Omental fat pad (tissue), 4 donors: Measurements from ENCODE around the gene CD8B2. TPM values are rescaled to one million over a fixed set of nuclear protein-coding genes. Genes with fewer than 3 reads are reported as not detected.
A peak's percentile ranks its signal among the peaks of the same experiment; 100 is the strongest.
"Not testable (repeated sequence)": the region's sequence is repeated elsewhere in the genome, so short reads cannot be mapped to it uniquely, and the experiment has no call there.

Source experiments
- ATAC-seq: fragments of 150-250 bp; one replicate; pipeline ENCODE4 v1.9.1; 2016; ENCODE audit warnings: mild to moderate bottlenecking, moderate library complexity; ENCODE audit not compliant: low FRiP score
- DNase-seq: peaks from one replicate; pipeline ENCODE4 v3.0.0-alpha.2; 2019; ENCODE audit warnings: low spot score
- total RNA-seq, 4 donors: library from RNA; depleted of rRNA; stranded (reverse); fragments of >200 nt; gene quantifications; one replicate each; pipeline ENCODE4 v1.1.0, GENCODE V29; 2016

CD8B2 gene
- total RNA-seq: not detected

DNA sequence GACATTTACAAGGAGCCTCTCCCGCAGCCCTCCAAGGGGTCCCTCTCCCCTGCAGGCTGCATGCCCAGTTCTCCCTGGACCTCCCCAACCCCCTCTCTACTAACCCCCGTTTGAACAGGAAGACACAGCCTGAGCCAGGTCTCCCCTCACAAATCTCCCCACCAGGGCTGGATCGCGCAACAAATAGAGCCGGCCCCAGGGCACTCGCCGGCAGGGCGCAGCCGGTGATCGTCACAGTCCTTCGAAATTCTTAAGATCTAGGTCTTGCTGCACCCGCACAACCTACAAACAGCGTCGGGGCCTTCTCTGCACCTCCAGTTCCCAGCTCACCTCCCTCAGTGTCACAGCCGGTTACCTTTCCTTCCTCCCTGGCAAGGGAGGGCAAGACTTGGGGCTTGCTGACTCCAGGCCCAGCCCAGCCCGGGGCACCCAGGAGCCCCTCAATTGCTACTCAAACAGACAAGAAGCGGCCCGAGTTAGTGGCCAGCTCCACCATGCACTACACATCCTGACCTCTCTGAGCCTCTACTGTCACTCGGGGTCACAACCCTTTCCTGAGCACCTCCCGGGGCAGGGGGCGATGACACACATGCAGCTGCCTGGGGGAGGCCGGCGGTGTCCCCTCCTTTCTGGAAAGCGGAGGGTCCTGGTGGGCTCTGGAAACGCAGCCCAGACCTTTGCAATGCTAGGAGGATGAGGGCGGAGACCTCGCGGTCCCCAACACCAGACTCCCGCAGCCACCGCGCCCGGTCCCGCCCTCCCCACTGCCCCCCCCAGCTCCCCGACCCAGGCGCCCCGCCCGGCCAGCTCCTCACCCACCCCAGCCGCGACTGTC, at the start of gene CD8B2:
Gene CD8B2, plus strand, starts transcription at position 814 of the 835 bp plus-strand sequence. CDS start 63 bp downstream, outside the sequence.
- not testable (repeated sequence) for DNase-seq, ATAC-seq

DNA sequence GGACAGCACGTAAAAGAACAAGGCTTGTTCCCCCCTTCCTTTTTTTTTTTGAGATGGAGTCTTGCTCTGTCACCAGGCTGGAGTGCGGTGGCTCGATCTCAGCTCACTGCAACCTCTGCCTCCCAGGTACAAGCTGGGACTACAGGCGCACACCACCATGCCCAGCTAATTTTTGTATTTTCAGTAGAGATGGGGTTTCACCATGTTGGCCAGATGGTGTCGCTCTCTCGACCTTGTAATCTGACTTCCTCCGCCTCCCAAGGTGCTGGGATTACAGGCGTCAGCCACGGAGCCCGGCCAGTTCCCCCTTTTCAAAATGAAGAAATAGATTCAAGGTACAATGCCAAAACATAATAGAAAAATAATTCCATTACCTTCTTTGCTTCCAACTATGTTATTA, 25.3 kb upstream of the CD8B2 start:
- DNase-seq, ATAC-seq: not testable (repeated sequence)

DNA sequence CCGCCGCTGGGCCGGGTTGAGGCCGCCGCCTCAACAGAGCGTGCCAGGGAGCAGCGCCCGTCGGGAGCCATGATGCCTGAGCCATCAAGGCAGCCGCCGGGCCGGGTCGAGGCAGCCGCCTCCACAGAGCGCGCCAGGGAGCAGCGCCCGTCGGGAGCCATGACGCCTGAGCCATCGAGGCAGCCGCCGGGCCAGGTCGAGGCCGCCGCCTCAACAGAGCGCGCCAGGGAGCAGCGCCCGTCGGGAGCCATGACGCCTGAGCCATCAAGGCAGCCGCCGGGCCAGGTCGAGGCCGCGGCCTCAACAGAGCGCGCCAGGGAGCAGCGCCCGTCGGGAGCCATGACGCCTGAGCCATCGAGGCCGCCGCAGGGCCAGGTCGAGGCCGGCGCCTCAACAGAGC, 19.6 kb upstream of the CD8B2 start:
- ATAC-seq, DNase-seq: not testable (repeated sequence)

DNA sequence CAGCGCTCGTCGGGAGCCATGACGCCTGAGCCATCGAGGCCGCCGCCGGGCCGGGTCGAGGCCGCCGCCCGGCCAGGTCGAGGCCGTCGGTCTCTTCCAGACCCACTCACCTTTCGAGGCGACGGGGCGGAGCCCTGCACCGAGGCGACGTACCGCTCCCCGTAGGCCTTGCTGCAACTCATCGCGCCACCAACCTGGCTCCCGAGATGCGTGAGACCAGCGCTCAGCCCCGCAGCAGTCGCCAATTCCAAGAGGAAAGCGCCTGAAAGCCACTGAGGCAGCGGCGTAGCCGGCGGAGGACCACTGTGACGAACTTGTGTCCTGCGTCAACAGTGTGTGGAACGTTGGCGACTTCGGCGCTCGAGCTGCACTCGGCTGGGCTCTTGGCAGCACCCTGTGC, 19.1 kb upstream of the CD8B2 start, which contains the start of gene RGPD3:
Gene RGPD3, minus strand, starts transcription at position 307 of the 400 bp plus-strand sequence. Its CDS starts 125 bp downstream, at position 182.
- DNase-seq, ATAC-seq: not testable (repeated sequence)

DNA sequence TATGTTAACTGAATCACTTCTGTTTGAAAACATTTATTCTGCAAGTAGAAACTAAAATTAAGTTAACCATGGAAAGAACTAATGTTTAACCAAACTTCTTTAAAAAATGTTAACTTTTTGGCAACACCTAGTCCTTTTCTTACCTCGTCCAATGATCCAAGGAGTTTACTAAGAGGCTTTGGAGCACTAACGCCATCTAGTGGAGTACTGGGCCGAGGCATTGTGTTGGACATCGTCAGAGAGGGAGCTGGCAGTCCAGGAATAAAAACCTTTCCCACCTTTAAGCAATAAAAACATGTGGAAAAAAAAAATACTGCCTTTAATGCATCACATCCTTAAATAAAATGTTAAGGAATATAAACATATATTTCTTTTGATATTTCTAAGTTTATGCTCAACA, 16.5 kb upstream of the CD8B2 start:
- not testable (repeated sequence) for ATAC-seq, DNase-seq

DNA sequence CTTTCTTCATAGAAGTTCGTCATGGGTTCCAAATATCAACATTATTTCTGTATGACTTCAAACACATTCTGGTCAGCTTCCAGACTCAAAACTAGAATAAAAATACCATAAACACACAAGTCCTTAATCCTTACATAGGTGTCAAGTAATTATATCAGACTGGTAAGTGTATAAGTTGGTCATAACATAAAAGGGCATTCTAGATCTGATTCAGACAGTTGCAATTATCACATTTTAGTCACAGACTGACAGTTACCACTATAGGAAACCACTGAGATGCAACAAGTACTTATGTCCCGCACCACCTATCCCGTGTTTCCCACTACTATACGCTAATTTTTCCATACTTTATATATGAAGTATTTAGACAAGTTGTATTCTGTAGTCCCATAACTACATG, 9.5 kb upstream of the CD8B2 start:
- ATAC-seq: not testable (repeated sequence)

DNA sequence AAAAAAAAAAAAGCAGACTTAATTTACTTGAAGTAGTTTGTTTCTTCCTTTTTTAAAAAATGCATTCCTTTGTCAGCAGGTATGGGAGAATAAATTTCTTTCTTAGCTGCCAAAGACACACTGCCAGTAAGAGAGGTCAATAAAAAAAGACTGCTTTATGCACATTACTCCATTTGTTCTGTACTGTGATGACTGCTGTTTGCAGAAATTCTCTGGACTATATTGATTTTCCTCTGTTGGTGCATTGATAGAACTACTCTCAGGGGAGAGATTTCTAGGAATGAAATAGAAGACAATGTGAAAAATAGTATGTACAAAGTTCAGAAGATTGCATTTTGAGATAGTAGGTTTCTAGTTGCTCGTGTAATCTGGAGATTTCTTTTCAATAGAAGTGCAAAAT, 7.6 kb upstream of the CD8B2 start:
- DNase-seq, ATAC-seq: not testable (repeated sequence)

More for the DNA sequence above, 9.5 kb upstream of the CD8B2 start:
- DNase-seq: not testable (repeated sequence)

DNA sequence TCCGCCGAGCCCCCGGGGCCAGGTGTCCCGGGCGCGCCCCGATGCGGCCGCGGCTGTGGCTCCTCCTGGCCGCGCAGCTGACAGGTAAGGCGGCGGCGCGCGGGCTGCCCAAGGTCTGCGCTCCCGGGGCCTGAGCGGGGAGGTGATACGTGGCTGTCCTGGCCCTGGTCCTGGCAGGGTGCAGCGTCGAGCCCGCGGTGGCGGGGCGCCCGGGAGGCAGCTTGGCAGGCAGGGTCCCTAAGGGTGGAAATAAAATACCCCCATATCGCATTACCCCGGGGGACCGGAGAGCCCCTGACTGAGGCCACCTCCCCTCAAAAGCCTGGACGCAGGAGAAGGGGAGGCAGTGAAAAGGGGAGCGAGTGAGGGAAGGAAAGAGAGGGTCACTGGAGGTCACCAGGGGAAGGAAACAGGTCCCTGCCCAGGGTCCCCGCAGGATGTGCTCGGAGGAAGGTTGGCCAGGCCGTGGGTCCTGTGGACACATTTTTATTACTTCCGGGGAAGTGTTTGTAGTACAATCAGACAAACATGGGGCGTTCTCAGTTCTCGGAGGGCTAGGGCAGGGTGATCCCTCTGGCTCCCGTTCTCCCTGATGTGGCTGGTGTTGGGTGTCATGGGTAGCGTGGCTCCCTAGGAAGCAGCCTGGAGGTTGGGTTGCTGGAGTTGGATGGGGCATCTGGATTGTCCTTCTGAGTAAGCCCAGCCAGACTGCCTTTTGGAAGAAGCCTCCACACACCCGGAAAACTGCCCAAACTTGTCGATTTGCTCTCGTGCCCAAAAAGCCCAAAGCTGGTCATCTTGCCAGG, 425 bp downstream of the CD8B2 start:
- DNase-seq: not testable (repeated sequence)
- ATAC-seq: peak; percentile 29

DNA sequence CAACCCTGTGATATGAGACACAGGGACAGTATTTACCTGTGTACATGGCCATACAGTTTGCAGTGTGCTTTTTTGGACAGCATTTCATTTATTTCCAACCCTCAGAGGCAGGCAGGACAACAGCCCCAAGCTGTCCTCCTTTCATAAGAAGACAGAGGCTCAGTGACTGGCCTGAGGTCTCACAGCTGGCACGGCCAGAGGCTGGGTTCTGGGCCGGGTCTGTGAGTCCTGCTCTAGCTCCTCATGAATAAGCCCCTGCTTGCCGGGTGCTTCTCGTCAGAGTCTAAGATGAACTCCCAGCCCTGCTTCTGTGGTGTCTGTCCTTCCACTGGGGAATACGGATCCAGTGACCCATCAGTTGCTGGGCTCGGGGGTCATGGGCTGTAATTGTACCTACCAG, 2.5 kb downstream of the CD8B2 start:
- not testable (repeated sequence) for DNase-seq, ATAC-seq

DNA sequence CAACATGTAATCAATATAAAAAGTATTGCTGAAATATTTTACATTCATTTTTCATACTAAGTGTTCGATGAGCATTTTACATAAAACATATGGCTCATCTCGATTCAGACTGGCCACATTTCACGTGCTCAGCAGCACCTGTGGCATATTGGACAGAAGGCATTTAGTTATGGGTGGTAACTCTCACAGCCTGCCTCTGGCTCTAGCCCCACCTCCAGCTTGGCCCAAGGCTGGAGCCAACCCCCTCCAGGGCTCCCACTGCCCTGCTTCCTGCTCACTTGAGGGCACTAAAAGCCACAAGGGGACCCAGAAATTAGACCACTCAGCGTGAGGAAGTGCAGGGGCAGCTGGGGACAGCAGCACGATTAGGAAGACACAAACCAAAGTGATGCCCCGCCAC, 5.2 kb downstream of the CD8B2 start:
- ATAC-seq: not testable (repeated sequence)

DNA sequence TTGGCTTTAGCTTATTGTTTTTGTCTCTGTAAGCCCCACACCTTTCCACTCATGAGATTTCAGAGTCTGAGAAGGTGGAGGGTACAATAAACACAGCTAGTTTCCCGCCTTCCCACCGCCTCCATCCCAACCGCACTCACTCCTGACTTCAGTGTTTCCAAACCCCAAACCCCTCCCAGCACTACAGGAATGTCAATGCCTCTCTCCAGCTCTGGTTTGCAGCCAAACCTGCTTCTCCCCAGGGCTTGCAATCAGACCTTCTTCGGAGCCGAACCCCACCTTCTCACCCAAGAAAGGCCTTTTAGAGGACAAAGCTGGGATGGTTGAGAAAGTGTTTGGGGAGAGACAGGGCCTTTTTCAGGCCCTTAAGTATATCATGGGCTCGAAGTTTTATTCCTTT, 5.7 kb downstream of the CD8B2 start:
- peak; percentile 41 for ATAC-seq
- not testable (repeated sequence) for DNase-seq

More for the DNA sequence above, 5.2 kb downstream of the CD8B2 start:
- DNase-seq: not testable (repeated sequence)

DNA sequence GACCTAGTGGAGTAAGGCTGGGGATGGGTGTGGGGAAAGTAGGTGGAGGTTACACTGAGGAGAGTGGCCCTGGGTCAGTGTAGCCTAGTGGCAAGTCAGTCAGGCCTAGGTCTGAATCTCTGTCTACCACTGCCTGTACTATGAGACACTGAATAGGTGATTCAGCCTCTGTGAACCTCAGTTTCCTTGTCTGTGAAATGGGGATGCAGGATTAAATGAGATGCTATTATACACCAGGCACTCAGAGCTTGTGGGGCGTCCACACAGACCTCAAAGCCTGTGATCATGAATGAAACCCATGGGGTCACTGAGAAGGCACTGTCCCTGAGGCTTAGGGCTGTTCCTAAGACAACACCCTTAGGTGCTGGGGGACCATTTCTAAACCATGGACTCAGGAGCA, 11.4 kb downstream of the CD8B2 start:
- ATAC-seq: peak; percentile 26
- not testable (repeated sequence) for DNase-seq

DNA sequence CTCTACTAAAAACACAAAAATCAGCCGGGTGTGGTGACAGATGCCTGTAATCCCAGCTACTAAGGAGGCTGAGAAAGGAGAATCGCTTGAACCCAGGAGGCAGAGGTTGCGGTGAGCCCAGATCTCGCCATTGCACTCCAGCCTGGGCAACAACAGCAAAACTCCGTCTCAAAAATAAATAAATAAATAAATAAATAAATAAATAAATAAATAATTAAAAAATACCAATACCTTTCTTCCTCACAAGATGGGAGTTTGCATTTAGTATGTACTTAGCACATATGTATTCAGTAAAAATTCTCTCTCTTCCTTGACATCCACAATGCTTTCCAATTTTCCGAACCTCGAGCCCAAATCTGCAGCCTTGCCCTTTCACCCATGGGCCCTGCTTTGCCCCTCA, 13.2 kb downstream of the CD8B2 start:
- not testable (repeated sequence) for ATAC-seq, DNase-seq

DNA sequence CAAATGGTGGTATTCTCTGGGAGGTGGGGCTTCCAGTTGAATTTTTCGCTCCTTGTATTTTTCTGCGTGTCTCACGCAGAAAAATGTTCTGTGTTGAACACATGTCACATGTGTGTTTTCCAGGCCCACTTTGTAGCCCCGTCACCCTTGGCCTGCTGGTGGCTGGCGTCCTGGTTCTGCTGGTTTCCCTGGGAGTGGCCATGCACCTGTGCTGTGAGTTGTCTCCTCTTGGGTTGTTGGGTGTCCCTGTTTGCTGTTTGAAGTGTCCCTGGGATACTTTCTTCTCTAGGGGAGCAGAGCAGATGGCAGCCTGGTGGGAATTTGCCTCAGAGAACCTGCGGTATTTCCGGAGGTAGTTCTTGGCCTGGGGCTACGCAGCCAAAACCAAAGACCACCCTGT, 15.2 kb downstream of the CD8B2 start:
- ATAC-seq, DNase-seq: not testable (repeated sequence)

DNA sequence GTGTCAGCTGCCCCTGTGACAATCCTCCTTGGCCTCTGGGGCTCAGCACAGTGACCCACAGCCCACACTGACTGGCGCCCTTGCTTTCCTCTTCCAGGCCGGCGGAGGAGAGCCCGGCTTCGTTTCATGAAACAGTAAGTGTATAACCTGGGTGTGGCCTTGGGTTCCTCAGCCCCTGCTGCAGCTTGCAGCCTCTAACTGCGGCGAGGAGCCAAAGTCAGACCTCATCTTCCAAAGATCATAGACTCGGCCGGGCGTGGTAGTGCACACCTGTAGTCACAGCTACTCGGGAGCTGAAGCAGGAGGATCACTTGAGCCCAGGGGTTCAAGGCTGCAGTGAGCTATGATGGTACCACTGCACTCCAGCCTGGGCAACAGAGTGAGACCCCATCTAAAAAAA, 17.0 kb downstream of the CD8B2 start:
- DNase-seq, ATAC-seq: not testable (repeated sequence)

DNA sequence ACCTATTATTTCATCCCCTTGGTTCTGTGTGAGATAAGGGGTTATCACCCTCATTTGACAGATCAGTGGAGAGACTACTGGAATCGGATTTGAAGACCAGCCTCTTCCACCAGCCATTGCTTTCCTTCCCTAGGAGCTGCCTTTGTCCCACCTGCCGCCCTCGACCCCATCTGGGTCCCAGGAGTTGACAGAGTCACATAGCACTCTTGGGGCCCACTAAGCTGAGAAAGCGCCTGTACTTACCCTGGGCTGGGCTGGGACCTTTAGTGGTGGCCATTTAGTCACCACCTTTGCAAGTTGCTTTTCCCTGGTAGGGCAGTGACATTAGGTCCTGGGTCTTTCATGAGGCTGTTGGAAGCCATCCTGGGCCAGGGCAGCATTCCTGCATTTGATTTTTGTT, 17.6 kb downstream of the CD8B2 start:
- not testable (repeated sequence) for DNase-seq, ATAC-seq

DNA sequence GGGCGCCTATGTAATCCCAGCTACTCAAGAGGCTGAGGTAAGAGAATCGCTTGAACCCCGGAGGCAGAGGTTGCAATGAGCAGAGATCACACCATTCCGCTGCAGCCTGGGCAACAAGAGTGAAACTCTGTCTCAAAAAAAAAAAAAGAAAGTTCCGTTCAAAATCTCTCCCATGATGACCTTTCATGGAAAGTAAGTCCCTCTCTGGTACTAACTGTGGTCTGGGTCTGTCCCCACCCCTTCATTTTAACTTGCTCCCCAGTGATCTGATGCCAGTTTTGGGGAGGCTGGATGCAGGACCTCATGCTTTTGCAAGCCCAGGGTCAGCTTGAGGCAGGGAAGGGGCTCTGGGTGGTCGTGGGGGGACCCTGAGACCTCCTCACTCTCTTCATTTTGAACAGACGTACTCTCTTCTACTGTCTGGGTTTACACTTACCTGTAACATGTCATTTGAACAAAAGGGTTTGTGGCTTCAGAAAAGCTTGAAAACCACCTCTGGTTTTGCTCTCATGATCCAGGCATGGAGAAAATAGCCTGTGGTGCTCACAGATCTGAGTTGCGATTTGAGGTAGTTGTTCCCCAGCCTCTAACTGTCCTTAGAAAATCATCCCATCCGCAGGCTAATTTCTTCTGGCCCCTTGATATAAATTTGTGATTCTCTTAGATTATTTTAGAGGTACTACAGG, 19.0 kb downstream of the CD8B2 start:
- not testable (repeated sequence) for DNase-seq, ATAC-seq

DNA sequence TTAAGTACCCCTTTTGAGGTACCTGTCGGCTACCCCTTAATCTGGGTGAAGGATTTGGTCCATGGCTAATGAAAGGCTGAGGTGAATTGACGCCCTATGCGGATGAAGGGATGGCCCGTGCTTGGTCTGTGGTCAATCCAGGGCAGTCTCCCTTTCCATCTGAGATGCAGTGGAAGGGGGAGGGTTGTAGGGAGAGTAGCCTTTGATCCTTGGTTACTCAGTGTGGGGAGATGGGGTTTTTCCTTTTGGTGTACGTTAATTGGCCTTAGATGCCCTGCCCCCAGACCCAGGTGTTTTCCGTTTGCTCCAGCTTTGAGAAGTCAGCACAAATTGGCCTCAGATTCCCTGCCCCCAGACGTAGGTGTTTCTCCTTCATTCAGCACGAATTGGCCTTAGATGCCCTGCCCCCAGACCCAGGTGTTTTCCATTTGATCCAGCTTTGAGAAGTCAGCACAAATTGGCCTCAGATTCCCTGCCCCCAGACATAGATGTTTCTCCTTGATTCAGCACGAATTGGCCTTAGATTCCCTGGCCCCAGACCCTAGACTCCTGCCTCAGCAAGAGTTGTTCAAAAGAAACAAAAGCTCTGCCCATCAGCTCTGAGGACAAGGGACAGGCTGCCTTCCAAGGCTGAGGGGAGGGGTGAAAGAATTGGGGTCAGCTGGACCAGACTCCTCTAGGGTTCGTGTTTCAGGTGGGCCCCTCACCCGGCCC, 21.7 kb downstream of the CD8B2 start:
- not testable (repeated sequence) for ATAC-seq, DNase-seq

DNA sequence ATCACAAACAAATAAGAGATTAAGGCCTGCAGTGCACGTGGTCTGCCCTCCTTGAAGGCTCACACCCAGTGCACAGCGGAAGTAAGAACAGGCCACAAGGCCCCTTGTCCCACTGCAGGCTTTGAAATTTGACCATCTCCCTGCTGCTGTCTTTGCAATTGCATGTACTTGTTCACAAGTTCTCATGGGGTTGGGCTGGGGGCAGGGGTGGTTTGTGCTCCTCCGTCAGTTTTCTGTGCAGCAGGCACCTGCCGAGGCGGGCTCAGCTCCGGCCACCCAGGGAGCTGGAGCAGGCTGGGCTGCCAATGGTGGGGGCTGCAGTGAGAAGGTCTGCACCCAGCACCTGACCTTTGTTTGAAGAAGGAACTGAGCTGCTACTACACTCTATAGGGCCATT, 22.2 kb downstream of the CD8B2 start:
- ATAC-seq, DNase-seq: not testable (repeated sequence)
